Activated CD8-positive, alpha-beta memory T cell treated with anti-CD3 and anti-CD28 coated beads for 36 hours (primary cell): ENCODE measurements around the gene MYBBP1A. TPM values are rescaled to one million over a fixed set of nuclear protein-coding genes. Genes with fewer than 3 reads are reported as not detected.
"Not testable (repeated sequence)": the region's sequence is repeated elsewhere in the genome, so short reads cannot be mapped to it uniquely, and the experiment has no call there.

Source experiments
- CTCF ChIA-PET: fragments of 350-600 bp; sonication (Branson Sonifier 250); formaldehyde crosslinking; loops from one replicate; lab custom pipeline; 2021; ENCODE audit warnings: antibody characterized with exemption; lab: Charles Lee
- POLR2A ChIA-PET: fragments of 350-600 bp; sonication (Branson Sonifier 250); formaldehyde crosslinking; loops from one replicate; lab custom pipeline; 2021; ENCODE audit warnings: antibody characterized with exemption; lab: Charles Lee
- total RNA-seq, 2 experiments: library from RNA; stranded (reverse); gene quantifications; one replicate each; pipeline ENCODE4 v1.2.3, GENCODE V29; 2021

Gene MYBBP1A
- total RNA-seq, 2 experiments from 2014 or later: 154 to 157 TPM

GRCh38 chr17:4592240-4593005, 37.2 kb upstream of the MYBBP1A start:
- POLR2A ChIA-PET: no interaction called here
- CTCF ChIA-PET: no interaction called here

GRCh38 chr17:4591529-4591928, 36.3 kb upstream of the MYBBP1A start:
- ChIA-PET CTCF (no interaction called here), POLR2A (no interaction called here)

- CTCF ChIA-PET: no interaction called here
- POLR2A ChIA-PET: no interaction called here
Measured at GRCh38 chr17:4590981-4591453, 35.8 kb upstream of the MYBBP1A start.

- CTCF ChIA-PET, POLR2A ChIA-PET: not testable (repeated sequence)
Measured at GRCh38 chr17:4590042-4590441, 34.9 kb upstream of the MYBBP1A start.

GRCh38 chr17:4588898-4589625, 33.9 kb upstream of the MYBBP1A start:
- ChIA-PET CTCF (interaction anchor here (1.0 to 2.1 kb wide), 2 partner anchors 15 to 22 kb away, joined by 3 to 10 read pairs; no protein-coding TSS in a partner anchor), POLR2A (no interaction called here)

GRCh38 chr17:4588391-4588790, 33.2 kb upstream of the MYBBP1A start:
- ChIA-PET POLR2A (no interaction called here), CTCF (interaction anchor here (1.0 to 2.1 kb wide), 2 partner anchors 14 to 22 kb away, joined by 3 to 10 read pairs; no protein-coding TSS in a partner anchor)

- POLR2A ChIA-PET: no interaction called here
- CTCF ChIA-PET: interaction anchor here (1.0 to 2.1 kb wide), 2 partner anchors 14 to 21 kb away, joined by 3 to 10 read pairs; no protein-coding TSS in a partner anchor
Measured at GRCh38 chr17:4587803-4588202, 32.6 kb upstream of the MYBBP1A start.

GRCh38 chr17:4587195-4587594, 32.0 kb upstream of the MYBBP1A start:
- CTCF ChIA-PET: interaction anchor here (1.9 kb wide), 1 partner anchor 8 kb away, joined by 6 read pairs; no protein-coding TSS in a partner anchor
- POLR2A ChIA-PET: no interaction called here

GRCh38 chr17:4586043-4586442, 30.9 kb upstream of the MYBBP1A start:
- ChIA-PET POLR2A (no interaction called here), CTCF (interaction anchor here (0.7 to 1.9 kb wide), 2 partner anchors 9 to 19 kb away, joined by 3 to 6 read pairs; no protein-coding TSS in a partner anchor)

GRCh38 chr17:4585638-4585994, 30.4 kb upstream of the MYBBP1A start:
- CTCF ChIA-PET: interaction anchor here (1.9 kb wide), 1 partner anchor 10 kb away, joined by 6 read pairs; no protein-coding TSS in a partner anchor

GRCh38 chr17:4584917-4585637, 29.9 kb upstream of the MYBBP1A start:
- CTCF ChIA-PET: interaction anchor here (1.4 to 1.9 kb wide), 2 partner anchors 17 to 19 kb away, joined by 5 read pairs; no protein-coding TSS in a partner anchor
- POLR2A ChIA-PET: no interaction called here

More at GRCh38 chr17:4585638-4585994, 30.4 kb upstream of the MYBBP1A start:
- POLR2A ChIA-PET: no interaction called here

GRCh38 chr17:4584101-4584916, 29.1 kb upstream of the MYBBP1A start, which contains the start of gene SMTNL2:
Gene SMTNL2, plus strand, starts transcription at chr17:4584529. Its CDS starts 77 bp downstream, at chr17:4584606.
- ChIA-PET CTCF (interaction anchor here (0.6 to 1.9 kb wide), 6 partner anchors 14 to 163 kb away, joined by 3 to 5 read pairs (median 3); partner anchors contain the start of gene MYBBP1A), POLR2A (no interaction called here)

GRCh38 chr17:4583782-4584100, 28.6 kb upstream of the MYBBP1A start:
- CTCF ChIA-PET: interaction anchor here (0.6 to 1.9 kb wide), 7 partner anchors 13 to 638 kb away, joined by 3 to 5 read pairs (median 3); partner anchors contain the start of gene MYBBP1A
- POLR2A ChIA-PET: no interaction called here

GRCh38 chr17:4583206-4583605, 28.0 kb upstream of the MYBBP1A start:
- ChIA-PET CTCF (interaction anchor here (0.6 to 1.9 kb wide), 4 partner anchors 13 to 637 kb away, joined by 3 to 5 read pairs (median 3); partner anchors contain the start of gene MYBBP1A), POLR2A (no interaction called here)

GRCh38 chr17:4582691-4583090, 27.5 kb upstream of the MYBBP1A start:
- POLR2A ChIA-PET: no interaction called here
- CTCF ChIA-PET: interaction anchor here (0.6 to 0.9 kb wide), 2 partner anchors 16 to 158 kb away, joined by 4 to 5 read pairs; no protein-coding TSS in a partner anchor

GRCh38 chr17:4582101-4582501, 26.9 kb upstream of the MYBBP1A start:
- CTCF ChIA-PET: interaction anchor here (0.7 to 0.9 kb wide), 2 partner anchors 15 to 76 kb away, joined by 3 to 5 read pairs; no protein-coding TSS in a partner anchor

GRCh38 chr17:4580291-4580690, 25.1 kb upstream of the MYBBP1A start:
- ChIA-PET CTCF (interaction anchor here (0.5 to 2.1 kb wide), 3 partner anchors 12 to 50 kb away, joined by 3 to 8 read pairs (median 4); no protein-coding TSS in a partner anchor), POLR2A (no interaction called here)

More at GRCh38 chr17:4582101-4582501, 26.9 kb upstream of the MYBBP1A start:
- POLR2A ChIA-PET: interaction anchor here (0.5 kb wide), 1 partner anchor 75 kb away, joined by 4 read pairs; no protein-coding TSS in a partner anchor

GRCh38 chr17:4579678-4580077, 24.5 kb upstream of the MYBBP1A start:
- CTCF ChIA-PET: interaction anchor here (0.5 to 2.1 kb wide), 3 partner anchors 11 to 51 kb away, joined by 3 to 8 read pairs (median 4); no protein-coding TSS in a partner anchor
- POLR2A ChIA-PET: no interaction called here
